Upper lobe of right lung (tissue), 1 donor: ENCODE data around the gene PPFIA3. TPM values are rescaled to one million over a fixed set of nuclear protein-coding genes. Genes with fewer than 3 reads are reported as not detected.
"Not testable (repeated sequence)": the region's sequence is repeated elsewhere in the genome, so short reads cannot be mapped to it uniquely, and the experiment has no call there.

Source experiments
- ATAC-seq: fragments of 200-7000 bp; cut with Tn5 transposase; one replicate; pipeline ENCODE4 v1.9.1; 2020; ENCODE audit warnings: mild to moderate bottlenecking, moderate library complexity
- DNase-seq: peaks from one replicate; pipeline ENCODE4 v3.0.0-alpha.2; 2020
- H3K27ac ChIP-seq: fragments of 200-600 bp; one replicate; pipeline ENCODE4 v1.8.0; 2022
- H3K27me3 ChIP-seq: fragments of 200-600 bp; one replicate; pipeline ENCODE4 v1.8.0; 2022; ENCODE audit warnings: mild to moderate bottlenecking
- H3K36me3 ChIP-seq: fragments of 200-600 bp; one replicate; pipeline ENCODE4 v1.8.0; 2022
- H3K4me1 ChIP-seq: fragments of 200-600 bp; one replicate; pipeline ENCODE4 v1.8.0; 2022
- H3K4me3 ChIP-seq: fragments of 200-600 bp; one replicate; pipeline ENCODE4 v1.8.0; 2022; ENCODE audit warnings: mild to moderate bottlenecking
- H3K9me3 ChIP-seq: fragments of 200-600 bp; one replicate; pipeline ENCODE4 v1.8.0; 2022
- CTCF ChIP-seq: fragments of 200-600 bp; IDR thresholded peaks from one replicate; pipeline ENCODE4 v1.8.0; 2022; ENCODE audit warnings: antibody characterized with exemption
- intact Hi-C: fragments of 100-400 bp; cut with DNase I; formaldehyde crosslinking; loops from one replicate; pipeline ENCODE4 v1.11.0; 2022
- total RNA-seq: library from RNA; stranded (reverse); fragmentation: NEBNext Ultra II Directional; extraction: Animal tissue kit (Norgen Biotek cat#: 25700); gene quantifications from one replicate; pipeline ENCODE4 v1.2.1, GENCODE V29; 2021
- donor health status: DM: no; HTN: yes; CAD: no; lungs with severe emphysema.

Gene PPFIA3
- total RNA-seq, 1 donor from 2014 or later = 10.7 TPM

GRCh38 chr19:49136771-49137171 is 17.4 kb downstream of the PPFIA3 start:
- H3K9me3 ChIP-seq = no peaks in the 10 kb centered on the region
- no peak overlapping the region for H3K4me3 ChIP-seq
- peak; percentile 1 for ATAC-seq
- H3K36me3 ChIP-seq = no peaks in the 10 kb centered on the region
- DNase-seq = no peak
- peaks cover 10% of the 10 kb centered on the region for H3K4me1 ChIP-seq
- TF ChIP-seq CTCF = no peak
- no peaks in the 10 kb centered on the region for H3K27me3 ChIP-seq
- peak overlapping the region; percentile 24 for H3K27ac ChIP-seq
- intact Hi-C loops = no loop called here

- no peak for TF ChIP-seq CTCF
- no peak for DNase-seq
- no peak overlapping the region for H3K4me3 ChIP-seq
- no peak overlapping the region for H3K27ac ChIP-seq
- H3K9me3 ChIP-seq = no peaks in the 10 kb centered on the region
- intact Hi-C loops = loop anchor here (10.0 kb wide), 1 partner anchor 46 kb away; no protein-coding TSS in a partner anchor
- no peak for ATAC-seq
- peaks cover 9% of the 10 kb centered on the region for H3K4me1 ChIP-seq
- H3K36me3 ChIP-seq = no peaks in the 10 kb centered on the region
- H3K27me3 ChIP-seq = no peaks in the 10 kb centered on the region
These were observed 21.6 kb downstream of the PPFIA3 start for GRCh38 chr19:49140951-49141350.

GRCh38 chr19:49141352-49141751 is 22.0 kb downstream of the PPFIA3 start:
- intact Hi-C loops = loop anchor here (10.0 kb wide), 1 partner anchor 47 kb away; no protein-coding TSS in a partner anchor
- Histone ChIP-seq H3K36me3 (no peaks in the 10 kb centered on the region), H3K9me3 (no peaks in the 10 kb centered on the region)

GRCh38 chr19:49142866-49143335 is 23.6 kb downstream of the PPFIA3 start:
- no peaks in the 10 kb centered on the region for H3K27me3 ChIP-seq
- peak; percentile 94 for DNase-seq
- peaks cover 9% of the 10 kb centered on the region for H3K4me1 ChIP-seq
- peak overlapping the region; percentile 50 for H3K4me3 ChIP-seq
- no peak overlapping the region for H3K27ac ChIP-seq
- peak; percentile 98 for ATAC-seq
- intact Hi-C loops = loop anchor here (10.0 kb wide), 1 partner anchor 48 kb away; no protein-coding TSS in a partner anchor
- H3K36me3 ChIP-seq = no peaks in the 10 kb centered on the region
- no peak for TF ChIP-seq CTCF
- H3K9me3 ChIP-seq = no peaks in the 10 kb centered on the region

More at GRCh38 chr19:49141352-49141751, 22.0 kb downstream of the PPFIA3 start:
- Histone ChIP-seq H3K27ac (no peak overlapping the region), H3K4me3 (no peak overlapping the region), H3K4me1 (peaks cover 13% of the 10 kb centered on the region), H3K27me3 (no peaks in the 10 kb centered on the region)
- TF ChIP-seq CTCF = no peak
- no peak for ATAC-seq
- DNase-seq = no peak

- intact Hi-C loops = loop anchor here (10.0 kb wide), 1 partner anchor 51 kb away; no protein-coding TSS in a partner anchor
- peaks cover 23% of the 10 kb centered on the region for H3K4me1 ChIP-seq
These were observed 26.4 kb downstream of the PPFIA3 start for GRCh38 chr19:49145573-49146407.

GRCh38 chr19:49146408-49146770 is 27.0 kb downstream of the PPFIA3 start:
- not testable (repeated sequence) for ATAC-seq, H3K27ac ChIP-seq, H3K36me3 ChIP-seq, H3K4me3 ChIP-seq, DNase-seq, H3K27me3 ChIP-seq, H3K9me3 ChIP-seq
- intact Hi-C loops = loop anchor here (10.0 kb wide), 1 partner anchor 52 kb away; no protein-coding TSS in a partner anchor
- H3K4me1 ChIP-seq = peaks cover 23% of the 10 kb centered on the region

More at GRCh38 chr19:49145573-49146407, 26.4 kb downstream of the PPFIA3 start:
- peak; percentile 51 for ATAC-seq
- TF ChIP-seq CTCF = peak; percentile 90
- no peaks in the 10 kb centered on the region for H3K27me3 ChIP-seq
- DNase-seq = peak; percentile 88
- H3K27ac ChIP-seq = no peak overlapping the region
- H3K36me3 ChIP-seq = no peaks in the 10 kb centered on the region
- no peaks in the 10 kb centered on the region for H3K9me3 ChIP-seq
- H3K4me3 ChIP-seq = no peak overlapping the region
